HG03060 (cell line): ENCODE results near the gene LSAMP.

Experiments used
- ATAC-seq: cut with Tn5 transposase; IDR thresholded peaks from one replicate; pipeline ENCODE4 v1.9.1; 2021; ENCODE audit warnings: low read depth, moderate number of reproducible peaks; ENCODE audit not compliant: unreplicated experiment

LSAMP gene

GRCh38 chr3:116069024-116069423 lies 376.3 kb downstream of the LSAMP start:
- ATAC-seq, result no peak

- peak; percentile 92 for ATAC-seq
These were observed 378.0 kb downstream of the LSAMP start for GRCh38 chr3:116067326-116067725.

GRCh38 chr3:116065501-116065900 lies 379.8 kb downstream of the LSAMP start:
- no peak for ATAC-seq

DNA sequence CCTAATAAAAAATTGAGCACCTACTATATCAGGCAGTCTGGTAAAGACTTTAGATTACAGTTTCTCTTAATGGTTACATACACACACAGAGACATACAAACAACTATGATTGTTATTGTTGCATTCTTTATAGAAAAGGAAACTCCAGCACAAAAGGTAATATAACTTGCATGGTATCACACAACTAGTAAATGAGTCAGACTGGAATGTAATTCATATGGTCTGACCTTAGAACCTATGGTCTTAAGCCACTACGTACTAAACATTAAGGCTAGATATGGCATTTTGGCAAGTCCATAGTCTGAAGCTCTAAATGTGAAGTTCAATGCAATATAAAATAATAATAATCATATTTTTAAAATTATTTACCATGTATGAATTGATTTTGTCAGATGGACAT lies 380.6 kb downstream of the LSAMP start:
- no peak for ATAC-seq

- no peak for ATAC-seq
These were observed 385.7 kb downstream of the LSAMP start for GRCh38 chr3:116059421-116060096.

DNA sequence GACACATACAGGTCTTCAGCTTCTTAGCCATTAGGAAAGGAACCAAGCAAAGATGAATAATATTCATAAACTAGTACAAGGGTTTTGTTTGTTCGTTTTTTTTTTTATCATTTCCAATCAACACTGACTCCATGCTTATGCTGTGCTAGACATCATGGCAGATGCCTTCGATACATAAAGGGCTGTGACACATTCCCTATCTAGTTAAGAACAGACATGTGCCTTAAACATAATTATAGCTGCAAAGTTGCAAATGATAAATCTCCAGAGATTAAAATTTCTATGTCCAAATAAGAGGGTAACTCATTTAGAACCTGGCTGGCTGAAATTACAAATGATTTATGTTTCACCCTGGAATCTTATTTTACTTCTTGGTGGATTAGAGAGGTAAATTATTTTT lies 386.4 kb downstream of the LSAMP start:
- no peak for ATAC-seq

DNA sequence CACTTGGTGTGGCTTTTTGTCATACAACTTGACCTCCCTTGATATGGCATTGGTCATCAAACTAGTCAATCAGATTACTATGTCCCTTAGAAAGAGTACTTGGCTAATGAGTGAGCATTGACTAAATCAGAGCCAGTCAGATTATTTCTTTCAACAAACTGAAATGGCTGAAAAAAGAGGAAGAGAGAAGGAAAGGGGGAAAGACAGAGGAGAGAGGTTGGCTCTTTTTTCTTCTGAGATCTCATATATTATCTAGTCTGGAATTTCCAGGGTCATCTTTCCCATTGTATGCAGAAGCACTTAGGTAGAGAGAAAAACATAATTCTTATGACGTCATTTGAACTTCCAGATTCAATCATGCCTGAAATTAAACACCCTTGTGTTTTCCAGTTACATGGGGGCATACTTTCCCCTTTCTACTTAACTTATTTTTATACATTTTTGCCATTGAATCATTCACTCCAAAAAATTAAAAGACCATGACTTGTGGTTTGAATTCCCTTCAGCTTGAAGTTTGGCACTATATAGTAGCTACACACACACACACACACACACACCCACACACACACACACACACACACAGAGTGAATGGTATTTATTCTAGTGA lies 387.8 kb downstream of the LSAMP start:
- ATAC-seq, result no peak

DNA sequence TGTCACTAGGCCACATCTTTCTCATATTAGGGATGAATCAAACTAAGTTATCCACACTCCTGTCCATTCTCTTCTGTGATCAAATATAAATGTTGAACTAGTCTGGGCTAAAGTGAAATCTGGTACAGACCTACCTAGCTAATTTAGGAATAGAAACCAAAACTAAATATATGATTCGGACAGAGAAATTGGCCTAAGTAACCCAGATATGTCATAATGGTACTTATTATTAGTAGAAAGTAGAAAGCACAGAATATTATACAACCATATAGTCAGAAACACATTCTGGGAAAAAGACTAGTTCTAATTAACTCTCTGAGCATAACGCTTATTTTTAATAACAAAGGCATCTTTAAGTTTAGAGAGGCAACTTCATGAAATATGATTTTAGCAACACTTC lies 389.0 kb downstream of the LSAMP start:
- ATAC-seq, result peak; percentile 91

- ATAC-seq, result no peak
These were observed 392.3 kb downstream of the LSAMP start for GRCh38 chr3:116053017-116053416.

GRCh38 chr3:116052602-116053001 lies 392.7 kb downstream of the LSAMP start:
- ATAC-seq, result no peak

DNA sequence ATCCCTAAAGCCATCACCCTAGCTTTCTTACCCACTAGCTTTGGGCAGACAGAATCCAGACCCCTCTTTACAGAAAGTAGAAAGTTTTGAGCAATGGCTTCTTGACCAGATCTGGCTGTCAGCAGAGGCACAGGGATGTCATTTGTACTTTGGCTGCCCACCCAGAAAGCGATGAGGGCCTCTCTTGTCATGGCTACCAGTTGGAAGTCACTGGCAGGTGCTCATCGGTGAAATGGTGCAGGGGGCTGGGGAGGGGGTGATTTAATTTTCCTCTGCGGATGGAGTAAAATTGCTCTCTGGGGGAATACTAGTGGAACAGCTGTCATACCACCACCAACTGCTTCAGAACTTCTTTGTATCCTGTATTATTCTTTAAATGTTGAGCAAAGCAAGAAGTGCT lies 393.7 kb downstream of the LSAMP start:
- ATAC-seq, result no peak

DNA sequence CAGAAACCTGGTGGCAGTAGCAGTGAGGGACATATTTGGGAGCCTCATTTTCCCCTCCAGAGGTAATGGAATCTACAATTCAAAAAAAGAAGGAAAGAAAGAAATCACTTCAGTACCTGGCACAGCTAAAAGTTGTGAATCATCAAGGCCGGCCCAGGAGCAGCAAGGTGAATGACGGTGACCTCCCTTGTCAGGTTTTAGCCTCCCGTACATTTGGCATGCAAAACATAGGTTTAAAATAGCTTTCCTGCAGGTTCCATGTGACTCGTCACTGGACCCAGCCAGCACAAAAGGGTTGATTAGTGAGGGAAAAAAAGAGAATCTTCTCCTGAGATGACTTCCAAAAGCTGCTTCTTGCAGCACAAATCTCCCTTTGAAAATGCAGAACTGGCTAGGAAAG lies 394.2 kb downstream of the LSAMP start:
- no peak for ATAC-seq

- ATAC-seq, result no peak
These were observed 394.9 kb downstream of the LSAMP start for GRCh38 chr3:116050311-116050915.

- ATAC-seq, result no peak
These were observed 396.3 kb downstream of the LSAMP start for GRCh38 chr3:116048991-116049390.

- no peak for ATAC-seq
These were observed 398.9 kb downstream of the LSAMP start for GRCh38 chr3:116046350-116046749.

DNA sequence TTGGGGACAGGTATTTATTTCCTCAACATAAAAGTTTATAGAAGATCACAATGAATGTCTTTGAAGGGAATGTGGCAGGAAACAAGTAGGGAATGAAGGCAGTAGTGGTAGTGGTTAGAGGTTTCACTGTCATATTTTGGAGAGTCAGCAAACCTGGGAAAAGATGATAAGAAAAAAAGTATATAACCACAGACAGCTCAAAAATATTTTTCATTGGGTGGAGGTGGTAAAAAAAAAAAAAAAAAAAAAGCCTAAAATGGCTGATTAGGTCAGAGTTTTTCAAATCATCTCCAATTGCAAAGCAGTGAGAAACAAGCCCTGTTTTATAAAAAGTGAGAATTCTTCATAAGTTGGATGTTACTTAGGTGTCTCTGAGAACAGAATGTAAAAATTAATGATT lies 400.0 kb downstream of the LSAMP start:
- no peak for ATAC-seq

DNA sequence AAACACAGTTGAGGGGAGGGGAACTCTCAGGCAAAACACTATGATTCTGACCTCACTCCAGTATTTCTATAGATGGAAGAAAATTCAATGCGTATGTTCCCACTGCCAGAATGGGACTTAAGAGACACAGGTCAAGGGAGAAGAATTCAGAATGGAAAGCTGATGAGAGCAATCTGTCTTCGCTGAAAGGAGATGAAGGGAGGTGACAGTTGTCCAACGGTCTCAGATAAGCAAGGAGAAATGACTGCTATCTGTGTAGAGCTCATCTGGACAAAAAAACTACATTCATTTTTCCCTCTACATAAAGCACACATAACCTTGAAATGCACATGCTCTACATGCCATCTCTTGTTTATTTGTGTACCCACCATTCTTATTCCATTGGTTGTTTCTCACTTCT lies 405.1 kb downstream of the LSAMP start:
- no peak for ATAC-seq

DNA sequence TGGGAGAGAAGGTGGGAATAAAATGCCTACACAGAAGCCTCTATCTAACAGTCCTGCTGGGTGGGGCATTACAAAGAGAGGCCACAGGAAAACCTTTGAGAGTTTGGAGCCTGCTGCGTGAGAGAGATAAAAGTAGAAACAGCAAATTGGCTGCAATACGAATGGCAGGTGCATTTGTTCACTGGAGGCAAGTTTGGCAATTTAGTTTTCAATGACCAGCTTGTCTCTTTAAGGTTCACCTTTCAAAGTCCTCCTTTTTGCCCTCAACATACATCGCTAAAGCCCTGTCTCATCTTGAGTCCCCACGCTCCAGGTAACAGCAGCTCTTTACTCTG lies 405.7 kb downstream of the LSAMP start:
- ATAC-seq, result no peak

DNA sequence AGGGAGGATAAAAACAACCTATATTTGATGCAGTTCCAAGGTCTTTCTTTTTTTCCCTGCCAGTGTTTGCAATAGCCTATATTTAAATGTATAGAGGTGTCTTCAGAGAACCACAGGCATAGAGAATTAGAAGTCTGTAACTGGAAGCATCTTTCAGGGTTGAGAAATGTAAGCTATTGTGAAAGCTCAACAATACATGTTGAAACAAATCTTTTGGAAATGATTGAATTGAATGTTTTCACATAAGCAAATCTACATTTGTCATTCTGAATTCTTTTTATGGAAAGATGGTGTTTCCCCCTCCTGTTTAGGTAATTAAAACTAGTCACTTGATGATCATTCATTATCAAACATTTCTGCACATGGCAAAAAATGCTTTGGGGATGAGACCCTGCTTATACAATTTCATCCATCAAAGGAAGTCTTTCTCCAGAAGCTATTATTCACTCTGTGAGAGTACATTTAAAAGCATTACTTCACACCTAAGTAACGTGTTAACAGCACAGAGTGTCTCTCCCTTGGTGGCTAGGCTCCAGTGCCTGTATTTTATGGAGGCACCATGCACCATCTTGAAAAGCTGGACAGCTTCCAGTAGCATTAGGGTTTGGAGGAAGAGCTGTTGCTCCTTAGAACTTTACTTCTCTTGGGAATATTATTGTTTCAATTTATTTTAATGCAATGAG lies 406.2 kb downstream of the LSAMP start:
- no peak for ATAC-seq

DNA sequence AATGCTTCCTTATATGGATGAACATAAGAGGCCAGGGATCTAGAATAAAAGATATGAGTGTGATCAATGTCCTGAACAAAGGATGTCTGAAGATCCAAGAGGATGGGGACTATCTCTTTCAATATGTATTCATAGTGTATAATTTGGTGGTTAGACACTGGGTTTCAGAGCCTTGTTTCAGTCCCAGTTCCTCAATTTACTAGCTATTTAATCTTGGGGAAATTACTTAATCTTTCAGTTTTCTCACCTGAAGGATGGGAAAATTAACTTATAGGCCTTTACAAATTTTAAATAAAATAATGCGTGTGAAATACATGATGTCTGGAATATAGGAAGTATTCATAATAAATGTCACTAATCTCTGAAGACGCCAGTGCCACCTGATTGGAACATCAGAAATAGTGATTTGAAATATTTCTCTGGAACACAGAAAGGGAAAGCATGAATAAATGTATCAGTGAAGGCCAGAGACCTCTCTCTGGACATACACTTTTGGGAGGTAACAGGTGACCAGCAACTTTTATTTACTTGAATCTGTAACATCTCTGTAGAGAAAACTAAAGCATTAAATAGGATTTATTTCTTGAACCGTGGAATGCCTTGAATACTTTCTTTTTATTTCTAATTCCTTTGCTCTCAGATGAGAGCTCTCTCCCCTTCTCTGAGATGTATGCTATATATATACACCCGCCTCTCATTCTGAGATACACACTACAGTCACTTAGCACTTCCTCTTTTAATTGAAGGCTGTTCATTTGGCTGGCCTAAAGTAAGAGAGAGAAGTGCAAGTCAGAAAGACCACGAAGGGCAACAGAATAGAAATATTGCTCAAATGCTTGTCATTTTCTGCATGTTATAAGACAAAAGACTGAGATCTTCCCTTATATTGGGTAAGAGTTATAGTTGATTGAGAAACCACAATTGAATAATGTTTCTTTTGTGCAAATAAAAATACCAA lies 407.1 kb downstream of the LSAMP start:
- ATAC-seq, result peak; percentile 98

DNA sequence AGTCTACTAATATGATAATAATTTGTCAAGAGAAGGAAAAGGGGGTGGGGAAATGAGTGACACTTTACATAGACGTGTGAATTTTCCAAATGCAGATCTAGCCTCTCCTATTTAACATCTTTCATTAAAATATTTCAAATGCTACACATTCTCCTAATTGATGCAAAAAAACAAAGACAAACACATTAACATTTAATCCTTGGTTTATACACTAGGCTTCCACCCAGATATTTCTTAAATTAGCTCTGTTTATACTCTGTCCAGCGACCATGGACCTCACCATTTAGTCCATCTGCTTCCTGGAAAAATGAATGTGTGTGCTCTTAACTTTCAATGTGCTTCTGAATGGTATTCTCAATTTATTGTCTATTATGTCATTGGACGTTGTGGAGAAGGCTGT lies 409.9 kb downstream of the LSAMP start:
- ATAC-seq, result no peak
